A673 (cell line): ENCODE data around the gene MGMT. TPM values are rescaled to one million over a fixed set of nuclear protein-coding genes. Genes with fewer than 3 reads are reported as not detected.
A peak's percentile ranks its signal among the peaks of the same experiment; 100 is the strongest.

Experiments
- BruUV-seq: library from RNA; stranded (reverse); fragments of 400-500 nt; replicated peaks from 2 replicates; lab custom pipeline; 2021; lab: Mats Ljungman, UMichigan
- CTCF ChIA-PET: fragments of 300-600 bp; sonication (Branson Sonifier 250); formaldehyde crosslinking; loops from one replicate; lab custom pipeline; 2022; ENCODE audit warnings: antibody characterized with exemption; lab: Charles Lee
- POLR2A ChIA-PET: fragments of 300-600 bp; sonication (Branson Sonifier 250); formaldehyde crosslinking; loops from one replicate; lab custom pipeline; 2022; ENCODE audit warnings: antibody characterized with exemption; ENCODE audit not compliant: low non-redundant PET; lab: Charles Lee
- DNase-seq: peaks from one replicate; pipeline ENCODE4 v3.0.0-alpha.2; 2015; ENCODE audit warnings: low spot score
- H3K27ac ChIP-seq: fragments of 200-600 bp; sonication (generic); 2 replicates; pipeline ENCODE4 v1.5.1; 2016; ENCODE audit warnings: mixed run types, low read depth, mild to moderate bottlenecking, mixed read lengths, antibody characterized with exemption, low read length; ENCODE audit not compliant: poor library complexity, severe bottlenecking
- H3K27me3 ChIP-seq: fragments of 200-600 bp; sonication (generic); replicated peaks from 2 replicates; pipeline ENCODE4 v1.6.1; 2017; ENCODE audit warnings: mixed run types, low read depth, mild to moderate bottlenecking, mixed read lengths, antibody characterized with exemption, low read length; ENCODE audit not compliant: insufficient read depth, poor library complexity
- H3K36me3 ChIP-seq: fragments of 200-600 bp; sonication (generic); 2 replicates; pipeline ENCODE4 v1.6.1; 2016; ENCODE audit warnings: mixed run types, mild to moderate bottlenecking, mixed read lengths, antibody characterized with exemption, low read length; ENCODE audit not compliant: insufficient read depth, poor library complexity, severe bottlenecking
- H3K4me1 ChIP-seq: fragments of 200-600 bp; sonication (generic); 2 replicates; pipeline ENCODE4 v1.6.1; 2017; ENCODE audit warnings: mixed run types, mild to moderate bottlenecking, mixed read lengths, antibody characterized with exemption, low read length; ENCODE audit not compliant: insufficient read depth, poor library complexity, severe bottlenecking
- H3K4me3 ChIP-seq: fragments of 200-600 bp; sonication (generic); 2 replicates; pipeline ENCODE4 v1.5.1; 2016; ENCODE audit warnings: low read depth, mixed run types, mild to moderate bottlenecking, mixed read lengths, low read length; ENCODE audit not compliant: poor library complexity, severe bottlenecking
- H3K9me3 ChIP-seq: fragments of 200-600 bp; sonication (generic); 2 replicates; pipeline ENCODE4 v1.6.1; 2016; ENCODE audit warnings: mixed run types, low read depth, mild to moderate bottlenecking, mixed read lengths, antibody characterized with exemption, low read length; ENCODE audit not compliant: poor library complexity, severe bottlenecking
- CTCF ChIP-seq: fragments of 300-800, 200-600 bp; sonication (generic); conservative IDR thresholded peaks from 2 replicates; pipeline ENCODE4 v1.5.1; 2017; ENCODE audit warnings: low read depth, mild to moderate bottlenecking, antibody characterized with exemption, low read length, moderate library complexity, mixed read lengths
- EZH2 ChIP-seq: fragments of 200-600 bp; sonication (generic); IDR thresholded peaks from 2 replicates; pipeline ENCODE4 v1.6.1; 2017; ENCODE audit warnings: borderline replicate concordance, low read depth, mild to moderate bottlenecking, mixed read lengths, antibody characterized with exemption, low read length; ENCODE audit not compliant: poor library complexity, severe bottlenecking
- intact Hi-C: fragments of 100-400 bp; cut with micrococcal nuclease; formaldehyde crosslinking; loops from one replicate; pipeline ENCODE4 v1.10.0; 2022; ENCODE audit not compliant: unreplicated experiment
- total RNA-seq: library from RNA; stranded (reverse); gene quantifications from 2 replicates; pipeline ENCODE4 v1.2.3, GENCODE V29; 2021

MGMT gene
- total RNA-seq, 1 experiment from 2014 or later = 19.5 TPM

GRCh38 chr10:129468187-129468586 is 1.1 kb downstream of the MGMT start:
- H3K4me3 ChIP-seq = peak overlapping the region; percentile 80
- TSS peak; percentile 34 for BruUV-seq
- ChIA-PET CTCF (no interaction called here), POLR2A (no interaction called here)
- no peaks in the 10 kb centered on the region for H3K27me3 ChIP-seq
- no peak for TF ChIP-seq EZH2
- no peak for TF ChIP-seq CTCF
- H3K4me1 ChIP-seq = peaks cover 11% of the 10 kb centered on the region
- intact Hi-C loops = loop anchor here (10.0 kb wide), 1 partner anchor 433 kb away; no protein-coding TSS in a partner anchor
- H3K27ac ChIP-seq = no peak overlapping the region
- no peak for DNase-seq
- no peaks in the 10 kb centered on the region for H3K9me3 ChIP-seq
- H3K36me3 ChIP-seq = no peaks in the 10 kb centered on the region

GRCh38 chr10:129470103-129470851 is 3.2 kb downstream of the MGMT start:
- H3K27ac ChIP-seq = no peak overlapping the region
- H3K4me3 ChIP-seq = no peak overlapping the region
- no peaks in the 10 kb centered on the region for H3K27me3 ChIP-seq
- DNase-seq = no peak
- intact Hi-C loops = no loop called here
- ChIA-PET CTCF (no interaction called here), POLR2A (no interaction called here)
- BruUV-seq = no TSS peak
- no peaks in the 10 kb centered on the region for H3K36me3 ChIP-seq
- no peak for TF ChIP-seq CTCF
- no peak for TF ChIP-seq EZH2
- peaks cover 11% of the 10 kb centered on the region for H3K4me1 ChIP-seq
- no peaks in the 10 kb centered on the region for H3K9me3 ChIP-seq

- DNase-seq = no peak
- H3K36me3 ChIP-seq = no peaks in the 10 kb centered on the region
- TF ChIP-seq CTCF = no peak
- no peak for TF ChIP-seq EZH2
- H3K27ac ChIP-seq = no peak overlapping the region
- H3K9me3 ChIP-seq = no peaks in the 10 kb centered on the region
- H3K27me3 ChIP-seq = no peaks in the 10 kb centered on the region
- CTCF ChIA-PET = no interaction called here
- H3K4me1 ChIP-seq = peaks cover 6% of the 10 kb centered on the region
- intact Hi-C loops = no loop called here
- BruUV-seq = no TSS peak
- POLR2A ChIA-PET = no interaction called here
- H3K4me3 ChIP-seq = no peak overlapping the region
These were observed 4.6 kb downstream of the MGMT start for GRCh38 chr10:129471447-129472175.
